Lung microvascular endothelial cell (primary cell): Measurements from ENCODE around the gene S1PR2. TPM values are rescaled to one million over a fixed set of nuclear protein-coding genes. Genes with fewer than 3 reads are reported as not detected.
"Not testable (repeated sequence)": the region's sequence is repeated elsewhere in the genome, so short reads cannot be mapped to it uniquely, and the experiment has no call there.

Experiments used
- DNase-seq, 2 donors: peaks; one replicate each; pipeline versions ENCODE4 v3.0.0 to v3.0.0-alpha.2; 2010; ENCODE audit warnings: low read depth in 2 of 2
- total RNA-seq: library from RNA; depleted of rRNA; stranded (reverse); fragments of >200 nt; gene quantifications from 2 replicates; pipeline ENCODE4 v1.2.1, GENCODE V29; 2014

The S1PR2 gene
- total RNA-seq, 1 donor from 2014 or later = 0.20 TPM

- DNase-seq = no peak
Measured at GRCh38 chr19:10226021-10226375, 5.1 kb downstream of the S1PR2 start.

GRCh38 chr19:10224337-10224736 is 6.8 kb downstream of the S1PR2 start:
- DNase-seq = no peak

GRCh38 chr19:10223488-10224213 is 7.5 kb downstream of the S1PR2 start:
- DNase-seq = no peak

GRCh38 chr19:10222201-10222890 is 8.8 kb downstream of the S1PR2 start:
- no peak for DNase-seq

- no peak for DNase-seq
Measured at GRCh38 chr19:10220695-10221094, 10.4 kb downstream of the S1PR2 start.

GRCh38 chr19:10219678-10220077 is 11.5 kb downstream of the S1PR2 start:
- no peak for DNase-seq

GRCh38 chr19:10217085-10217484 is 14.0 kb downstream of the S1PR2 start:
- DNase-seq = no peak

- DNase-seq = no peak
Measured at GRCh38 chr19:10214784-10215183, 16.3 kb downstream of the S1PR2 start.

GRCh38 chr19:10211691-10212090 is 19.4 kb downstream of the S1PR2 start:
- DNase-seq = no peak

GRCh38 chr19:10211061-10211460 is 20.1 kb downstream of the S1PR2 start:
- peak in 1 of 2 donors; percentile 55 for DNase-seq

- peak in 1 of 2 donors; percentile 88 for DNase-seq
Measured at GRCh38 chr19:10209315-10209714, 21.8 kb downstream of the S1PR2 start.

GRCh38 chr19:10207026-10207425 is 24.1 kb downstream of the S1PR2 start:
- DNase-seq = no peak

- peak in 1 of 2 donors; percentile 62 for DNase-seq
Measured at GRCh38 chr19:10206226-10206885, 24.8 kb downstream of the S1PR2 start.

GRCh38 chr19:10205636-10206035 is 25.5 kb downstream of the S1PR2 start:
- DNase-seq = no peak

- DNase-seq = no peak
Measured at GRCh38 chr19:10203686-10204085, 27.4 kb downstream of the S1PR2 start.

- DNase-seq = no peak
Measured at GRCh38 chr19:10201176-10201575, 30.0 kb downstream of the S1PR2 start.

- DNase-seq = not testable (repeated sequence)
Measured at GRCh38 chr19:10200101-10200500, 31.0 kb downstream of the S1PR2 start.

GRCh38 chr19:10198889-10199644 is 32.1 kb downstream of the S1PR2 start:
- DNase-seq = not testable (repeated sequence)

- no peak for DNase-seq
Measured at GRCh38 chr19:10195199-10195519, 36.0 kb downstream of the S1PR2 start.

GRCh38 chr19:10194500-10195198 is 36.5 kb downstream of the S1PR2 start, which contains the start of gene DNMT1:
DNMT1 (minus strand) TSS chr19:10194953; CDS start chr19:10194899, 54 bp downstream.
- DNase-seq = peak; percentile 97 to 98

GRCh38 chr19:10193790-10194499 is 37.2 kb downstream of the S1PR2 start:
- DNase-seq = peak; percentile 29 to 58
